SK-N-SH (cell line): ENCODE results near the gene UBC. TPM values are rescaled to one million over a fixed set of nuclear protein-coding genes. Genes with fewer than 3 reads are reported as not detected.
"Not testable (repeated sequence)": the region's sequence is repeated elsewhere in the genome, so short reads cannot be mapped to it uniquely, and the experiment has no call there.

Source experiments
- CTCF ChIA-PET: fragments of 300-600, 350-600 bp; formaldehyde crosslinking; extraction: SDS; loops from one replicate; lab custom pipeline; 2021; lab: Yijun Ruan, JAX
- POLR2A ChIA-PET: fragments of 350-600 bp; sonication (Branson Sonifier 250); formaldehyde crosslinking; extraction: SDS; loops from one replicate; lab custom pipeline; 2020; ENCODE audit warnings: antibody characterized with exemption, inconsistent platforms; lab: Yijun Ruan, JAX
- DNase-seq: peaks from one replicate; pipeline ENCODE4 v3.0.0; 2012
- H2AFZ ChIP-seq: fragments of 200-600 bp; sonication (generic); 2 replicates; pipeline ENCODE4 v1.8.1; 2016; ENCODE audit warnings: antibody characterized with exemption, mild to moderate bottlenecking, low read depth
- H3F3A ChIP-seq: fragments of 200-600 bp; sonication (generic); replicated peaks from 2 replicates; pipeline ENCODE3; 2016; ENCODE audit warnings: antibody characterized with exemption, mild to moderate bottlenecking; ENCODE audit not compliant: insufficient read depth
- H3K27ac ChIP-seq, 2 experiments: fragments of 200-500 bp in 1 of 2; fragments of 200-600 bp in 1 of 2; sonication (Bioruptor generic) in 1 of 2; sonication (generic), shearing (Covaris generic) in 1 of 2; 2 replicates each; pipeline versions ENCODE4 v1.5.1 to v1.6.1; 2014 to 2016; ENCODE audit warnings: low read depth in 2 of 2, inconsistent platforms in 1 of 2, low read length in 1 of 2, mild to moderate bottlenecking in 1 of 2, mixed read lengths in 1 of 2
- H3K27me3 ChIP-seq: fragments of 200-600 bp; sonication (generic), shearing (Covaris generic); 2 replicates; pipeline ENCODE4 v1.6.1; 2016; ENCODE audit warnings: mixed run types; ENCODE audit not compliant: insufficient read depth
- H3K36me3 ChIP-seq, 2 experiments: fragments of 200-500 bp in 1 of 2; fragments of 200-600 bp in 1 of 2; sonication (Bioruptor generic) in 1 of 2; sonication (generic) in 1 of 2; replicated peaks in 1 of 2; 2 replicates each; pipeline versions ENCODE3 to v1.5.1; 2014 to 2016; ENCODE audit warnings: low read length in 1 of 2, mild to moderate bottlenecking in 1 of 2; ENCODE audit not compliant: insufficient read depth in 2 of 2, control insufficient read depth in 1 of 2
- H3K4me1 ChIP-seq, 2 experiments: fragments of 200-500 bp in 1 of 2; fragments of 200-600 bp in 1 of 2; sonication (Bioruptor generic) in 1 of 2; sonication (generic), shearing (Covaris generic) in 1 of 2; 2 replicates each; pipeline versions ENCODE4 v1.5.1 to v1.6.1; 2014 to 2016; ENCODE audit warnings: low read depth in 1 of 2, low read length in 1 of 2, mixed run types in 1 of 2; ENCODE audit not compliant: insufficient read depth in 2 of 2, control insufficient read depth in 1 of 2
- H3K4me2 ChIP-seq: fragments of 200-600 bp; sonication (generic), shearing (Covaris generic); 2 replicates; pipeline ENCODE4 v1.6.1; 2017; ENCODE audit warnings: mixed run types
- H3K4me3 ChIP-seq, 2 experiments: fragments of 200-500 bp in 1 of 2; fragments of 200-600 bp in 1 of 2; sonication (Bioruptor generic) in 1 of 2; sonication (generic), shearing (Covaris generic) in 1 of 2; 2 replicates each; pipeline versions ENCODE4 v1.5.1 to v1.8.1; 2014 to 2016; ENCODE audit warnings: low read depth in 2 of 2, inconsistent platforms in 1 of 2, low read length in 1 of 2, mild to moderate bottlenecking in 1 of 2, mixed read lengths in 1 of 2, moderate library complexity in 1 of 2
- H3K79me2 ChIP-seq: fragments of 200-600 bp; sonication (generic); 2 replicates; pipeline ENCODE4 v1.8.1; 2017; ENCODE audit warnings: mild to moderate bottlenecking; ENCODE audit not compliant: insufficient read depth
- H3K9ac ChIP-seq: fragments of 200-600 bp; sonication (generic); 2 replicates; pipeline ENCODE4 v1.6.1; 2017; ENCODE audit warnings: mixed run types
- H3K9me2 ChIP-seq: fragments of 200-600 bp; sonication (generic); 2 replicates; pipeline ENCODE4 v1.6.1; 2017; ENCODE audit warnings: mixed run types
- H3K9me3 ChIP-seq: fragments of 200-600 bp; sonication (generic); 2 replicates; pipeline ENCODE4 v1.6.1; 2017; ENCODE audit warnings: mixed run types, mild to moderate bottlenecking, moderate library complexity
- H4K20me1 ChIP-seq: fragments of 200-600 bp; sonication (generic); 2 replicates; pipeline ENCODE4 v1.6.1; 2017; ENCODE audit warnings: mild to moderate bottlenecking, mixed run types; ENCODE audit not compliant: insufficient read depth
- EZH2phosphoT487 ChIP-seq: fragments of 200-600 bp; sonication (generic); IDR thresholded peaks from 2 replicates; pipeline ENCODE4 v1.6.1; 2017; ENCODE audit warnings: low read depth, mixed run types, mild to moderate bottlenecking, antibody characterized with exemption, moderate library complexity, borderline replicate concordance
- FOSL2 ChIP-seq: IDR thresholded peaks from 2 replicates; pipeline ENCODE4 v1.4.0; 2012; ENCODE audit warnings: low read depth, mild to moderate bottlenecking, moderate library complexity, borderline replicate concordance
- GABPA ChIP-seq: IDR thresholded peaks from 2 replicates; pipeline ENCODE4 v1.4.0; 2012; ENCODE audit warnings: low read depth, mild to moderate bottlenecking
- JUND ChIP-seq: IDR thresholded peaks from 2 replicates; pipeline ENCODE4 v1.4.0; 2012
- WGBS: methylation state at CpG from one replicate; pipeline ENCODE4 v1.1.6; 2017; ENCODE audit warnings: low lambda C conversion rate; 5-methylcytosine and 5-hydroxymethylcytosine counted together
- polyA plus RNA-seq, 3 experiments: library from polyadenylated mRNA; depleted of rRNA; stranded (reverse); fragments of >200 nt; gene quantifications; 2 replicates each; pipeline ENCODE4 v1.2.3, GENCODE V29; 2012
- TF ChIP-seq, protein P1 (sequence below): IDR thresholded peaks from 2 replicates; pipeline ENCODE4; 2012

UBC gene
- polyA plus RNA-seq, 1 of the 3 experiments (the other 2 are of a cell fraction): 1,327 TPM

DNA sequence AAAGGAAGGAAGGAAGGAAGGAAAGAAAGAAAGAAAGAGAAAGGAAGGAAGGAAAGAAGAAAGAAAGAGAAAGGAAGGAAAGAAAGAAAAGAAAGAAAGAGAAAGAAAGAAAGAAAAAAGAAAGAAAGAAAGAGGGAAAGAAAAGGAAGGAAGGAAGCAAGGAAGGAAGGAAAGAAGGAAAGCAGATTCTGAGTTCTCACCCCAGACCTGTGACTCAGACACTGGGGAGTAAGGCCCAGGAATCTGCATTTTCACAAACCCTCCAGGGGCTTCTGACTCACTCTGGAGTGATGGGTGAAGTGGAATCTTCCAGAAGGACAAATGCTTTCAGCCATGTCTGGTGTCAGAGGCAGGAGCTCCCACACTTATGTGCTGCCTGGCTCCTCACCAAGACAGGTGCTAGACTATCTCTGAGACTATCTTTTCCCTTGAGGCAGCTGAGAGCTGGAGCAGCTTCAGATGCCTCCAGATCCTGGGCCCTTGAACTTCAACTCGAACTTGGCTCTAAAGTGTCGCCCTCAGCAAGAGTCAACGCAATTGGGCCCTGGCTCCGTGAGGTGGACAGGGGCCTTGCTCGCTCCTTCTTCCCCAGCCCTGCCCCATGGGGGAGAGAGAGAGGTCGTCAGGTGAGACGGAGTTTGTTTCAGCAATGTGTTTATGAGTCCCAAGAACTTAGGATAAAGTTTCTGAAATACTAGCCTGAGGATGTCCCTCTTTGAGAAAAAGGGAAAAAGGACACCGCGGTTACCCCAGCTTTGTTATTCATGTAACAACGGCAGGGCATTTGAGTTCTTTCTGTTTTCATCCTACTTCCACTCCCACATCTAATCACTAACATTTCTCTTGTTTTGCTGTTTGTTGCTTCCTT is 31.0 kb downstream of the UBC start:
- ChIA-PET POLR2A (no interaction called here), CTCF (no interaction called here)
- no peak for DNase-seq
- Histone ChIP-seq H3K9ac (no peak overlapping the region), H2AFZ (no peak overlapping the region), H3K4me2 (no peak overlapping the region), H3K9me2 (no peaks in the 10 kb centered on the region), H3K4me1 (peaks cover 0 to 2% of the 10 kb centered on the region in 2 experiments; a peak in 1 of 4 replicates), H3K36me3 (no peaks in the 10 kb centered on the region), H3K27ac (no peak overlapping the region), H3F3A (peaks cover 3% of the 10 kb centered on the region), H4K20me1 (no peaks in the 10 kb centered on the region), H3K4me3 (no peak overlapping the region), H3K27me3 (no peaks in the 10 kb centered on the region), H3K9me3 (no peaks in the 10 kb centered on the region), H3K79me2 (no peaks in the 10 kb centered on the region)
- 90% methylated on average over 10 of the region's 10 CpGs for WGBS
- TF ChIP-seq FOSL2: peak; percentile 34; the same call in 1 of the 2 replicates
- no peak for TF ChIP-seq JUND

DNA sequence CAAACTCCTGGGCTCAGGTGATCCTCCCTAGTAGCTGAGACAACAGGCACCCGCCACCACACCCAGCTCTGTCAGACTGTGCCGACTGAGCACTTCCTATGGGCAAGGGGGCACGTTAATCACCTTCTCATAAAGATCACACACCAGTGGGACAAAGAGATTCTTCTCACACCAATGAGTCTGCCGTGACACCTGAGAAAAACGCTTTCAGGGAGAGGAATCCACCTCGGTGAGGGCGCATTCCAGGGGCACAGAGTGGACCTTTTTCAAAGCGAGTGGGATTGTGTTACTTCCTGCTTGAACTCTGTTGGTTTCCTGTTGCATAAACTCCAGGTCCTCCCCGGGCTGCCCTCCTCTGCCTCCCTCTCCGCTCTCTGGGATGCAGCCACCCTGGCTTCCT is 33.3 kb downstream of the UBC start:
- Histone ChIP-seq H3K4me1 (peaks cover 0 to 2% of the 10 kb centered on the region in 2 experiments; a peak in 1 of 4 replicates), H3K27ac (no peak overlapping the region), H2AFZ (no peak overlapping the region), H3K4me3 (no peak overlapping the region), H3K4me2 (no peak overlapping the region), H3K27me3 (no peaks in the 10 kb centered on the region), H3K9ac (no peak overlapping the region), H3K9me2 (no peaks in the 10 kb centered on the region), H3K79me2 (no peaks in the 10 kb centered on the region)
- CTCF ChIA-PET: interaction anchor here (5.1 kb wide), 1 partner anchor 24 kb away, joined by 19 read pairs; no protein-coding TSS in a partner anchor
- TF ChIP-seq GABPA (no peak), EZH2phosphoT487 (no peak)
- TF ChIP-seq, protein P1, sequence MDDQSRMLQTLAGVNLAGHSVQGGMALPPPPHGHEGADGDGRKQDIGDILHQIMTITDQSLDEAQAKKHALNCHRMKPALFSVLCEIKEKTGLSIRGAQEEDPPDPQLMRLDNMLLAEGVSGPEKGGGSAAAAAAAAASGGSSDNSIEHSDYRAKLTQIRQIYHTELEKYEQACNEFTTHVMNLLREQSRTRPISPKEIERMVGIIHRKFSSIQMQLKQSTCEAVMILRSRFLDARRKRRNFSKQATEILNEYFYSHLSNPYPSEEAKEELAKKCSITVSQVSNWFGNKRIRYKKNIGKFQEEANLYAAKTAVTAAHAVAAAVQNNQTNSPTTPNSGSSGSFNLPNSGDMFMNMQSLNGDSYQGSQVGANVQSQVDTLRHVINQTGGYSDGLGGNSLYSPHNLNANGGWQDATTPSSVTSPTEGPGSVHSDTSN: no peak
- TF ChIP-seq, all 33 proteins: peak for 0
- peaks cover 3% of the 10 kb centered on the region for H3F3A ChIP-seq
- DNase-seq: no peak
- H4K20me1 ChIP-seq: no peaks in the 10 kb centered on the region
- H3K36me3 ChIP-seq: no peaks in the 10 kb centered on the region
- 89% methylated on average over 10 of the region's 10 CpGs for WGBS
- POLR2A ChIA-PET: no interaction called here
- H3K9me3 ChIP-seq: no peaks in the 10 kb centered on the region

DNA sequence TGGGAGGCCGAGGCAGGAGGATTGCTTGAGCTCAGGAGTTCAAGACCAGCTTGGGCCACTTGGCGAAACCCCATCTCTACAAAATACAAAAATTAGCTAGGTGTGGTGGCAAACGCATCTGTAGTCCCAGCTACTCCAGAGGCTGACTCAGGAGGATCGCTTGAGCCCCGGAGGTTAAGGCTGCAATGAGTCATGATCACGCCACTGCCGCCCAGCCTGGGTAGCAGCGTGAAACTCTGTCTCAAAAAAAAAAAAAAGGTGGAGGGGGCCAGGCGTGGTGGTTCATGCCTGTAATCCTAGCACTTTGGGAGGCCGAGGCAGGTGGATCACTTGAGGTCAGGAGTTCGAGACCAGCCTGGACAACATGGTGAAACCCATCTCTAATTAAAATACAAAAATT is 34.1 kb downstream of the UBC start:
- H3K27me3 ChIP-seq, DNase-seq, H3K9ac ChIP-seq, H4K20me1 ChIP-seq, H3K36me3 ChIP-seq, H3K27ac ChIP-seq, H2AFZ ChIP-seq, H3K4me2 ChIP-seq, H3K9me2 ChIP-seq, H3F3A ChIP-seq, H3K79me2 ChIP-seq, H3K9me3 ChIP-seq, H3K4me1 ChIP-seq, POLR2A ChIA-PET, H3K4me3 ChIP-seq: not testable (repeated sequence)
- WGBS: 71% methylated on average over 11 of the region's 11 CpGs
- CTCF ChIA-PET: interaction anchor here (0.8 to 5.1 kb wide), 2 partner anchors 25 to 55 kb away, joined by 3 to 19 read pairs; no protein-coding TSS in a partner anchor
